ENCODE measurements around the gene SPATS2L. TPM values are rescaled to one million over a fixed set of nuclear protein-coding genes. Genes with fewer than 3 reads are reported as not detected.
A peak's percentile ranks its signal among the peaks of the same experiment; 100 is the strongest.

The SPATS2L gene
- total RNA-seq, 1 donor from 2014 or later: 29.1 TPM

- Histone ChIP-seq H3K9ac (no peak overlapping the region), H3K4me2 (no peak overlapping the region), H3K9me3 (ENCODE audit: low read depth) (no peaks in the 10 kb centered on the region), H3K36me3 (no peaks in the 10 kb centered on the region), H3F3A (ENCODE audit: low read depth) (no peaks in the 10 kb centered on the region), H3K4me1 (peaks cover 14% of the 10 kb centered on the region), H3K27ac (no peak overlapping the region), H3K79me2 (ENCODE audit: low read depth) (no peaks in the 10 kb centered on the region), H3K4me3 (no peak overlapping the region), H3K27me3 (no peaks in the 10 kb centered on the region), H4K20me1 (ENCODE audit: low read depth) (no peaks in the 10 kb centered on the region), H2AFZ (replicated peaks) (no peak overlapping the region)
- H3K27ac Mint-ChIP-seq: no peak overlapping the region
- no peak overlapping the region for H3K4me3 Mint-ChIP-seq
- TF ChIP-seq EZH2phosphoT487 (IDR thresholded peaks at IDR 0.05) (no peak), EZH2 (IDR thresholded peaks at IDR 0.05) (no peak), CTCF (IDR thresholded peaks at IDR 0.05) (no peak)
- H3K4me1 Mint-ChIP-seq: peaks cover 22% of the 10 kb centered on the region
- DNase-seq (ENCODE audit: low spot score): no peak
- H3K36me3 Mint-ChIP-seq: peaks cover 26% of the 10 kb centered on the region
- peaks cover 2% of the 10 kb centered on the region for H3K27me3 Mint-ChIP-seq (ENCODE audit: insufficient read depth, low read depth)
- peaks cover 2% of the 10 kb centered on the region for H3K9me3 Mint-ChIP-seq
These were observed 86.7 kb downstream of the SPATS2L start for GRCh38 chr2:200393191-200393590.

GRCh38 chr2:200394045-200394444 is 87.6 kb downstream of the SPATS2L start:
- H3K4me2 ChIP-seq: no peak overlapping the region
- peaks cover 2% of the 10 kb centered on the region for H3K9me3 Mint-ChIP-seq
- H3K4me3 ChIP-seq: no peak overlapping the region
- peaks cover 22% of the 10 kb centered on the region for H3K4me1 Mint-ChIP-seq
- H3K79me2 ChIP-seq (ENCODE audit: low read depth): no peaks in the 10 kb centered on the region
- no peak overlapping the region for H3K27ac Mint-ChIP-seq
- H2AFZ ChIP-seq (replicated peaks): no peak overlapping the region
- no peak overlapping the region for H3K9ac ChIP-seq
- no peaks in the 10 kb centered on the region for H3F3A ChIP-seq (ENCODE audit: low read depth)
- TF ChIP-seq EZH2phosphoT487 (IDR thresholded peaks at IDR 0.05): no peak
- no peak for TF ChIP-seq EZH2 (IDR thresholded peaks at IDR 0.05)
- no peak for TF ChIP-seq CTCF (IDR thresholded peaks at IDR 0.05)
- DNase-seq (ENCODE audit: low spot score): no peak
- H3K36me3 ChIP-seq: no peaks in the 10 kb centered on the region
- no peak overlapping the region for H3K27ac ChIP-seq
- H3K4me3 Mint-ChIP-seq: no peak overlapping the region
- peaks cover 2% of the 10 kb centered on the region for H3K27me3 Mint-ChIP-seq (ENCODE audit: insufficient read depth, low read depth)
- H3K36me3 Mint-ChIP-seq: peaks cover 24% of the 10 kb centered on the region
- H3K27me3 ChIP-seq: no peaks in the 10 kb centered on the region
- H4K20me1 ChIP-seq (ENCODE audit: low read depth): no peaks in the 10 kb centered on the region
- H3K9me3 ChIP-seq (ENCODE audit: low read depth): no peaks in the 10 kb centered on the region
- H3K4me1 ChIP-seq: peaks cover 16% of the 10 kb centered on the region

DNA sequence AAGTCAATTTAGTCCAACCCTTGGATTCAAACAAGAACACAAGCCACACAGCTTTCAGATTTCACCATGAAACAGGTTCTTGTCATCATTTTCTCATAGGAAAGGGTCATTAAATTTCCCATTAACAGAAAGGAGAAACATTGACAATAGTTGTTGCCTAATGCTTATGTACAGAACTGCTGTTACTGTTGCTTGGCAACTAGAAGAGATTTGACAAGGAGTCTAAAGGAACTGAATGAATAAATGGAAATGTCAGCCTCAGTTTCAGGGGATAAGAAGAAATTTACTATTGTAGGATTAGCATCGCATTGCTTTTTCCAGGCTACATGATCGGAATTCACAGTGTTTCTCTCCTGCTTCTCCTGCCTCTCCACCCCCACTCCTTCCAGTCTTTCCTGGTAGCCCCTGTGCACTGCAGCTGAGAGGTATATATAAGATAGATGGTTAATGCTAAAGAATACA is 90.3 kb downstream of the SPATS2L start:
- Histone ChIP-seq H3K4me2 (no peak overlapping the region), H4K20me1 (ENCODE audit: low read depth) (no peaks in the 10 kb centered on the region), H3K36me3 (no peaks in the 10 kb centered on the region), H3K27ac (no peak overlapping the region), H3K4me3 (no peak overlapping the region), H2AFZ (replicated peaks) (no peak overlapping the region), H3K9me3 (ENCODE audit: low read depth) (no peaks in the 10 kb centered on the region), H3K27me3 (no peaks in the 10 kb centered on the region), H3K79me2 (ENCODE audit: low read depth) (no peaks in the 10 kb centered on the region), H3F3A (ENCODE audit: low read depth) (no peaks in the 10 kb centered on the region), H3K4me1 (peaks cover 16% of the 10 kb centered on the region), H3K9ac (no peak overlapping the region)
- H3K4me1 Mint-ChIP-seq: peaks cover 22% of the 10 kb centered on the region
- no peak for DNase-seq (ENCODE audit: low spot score)
- H3K27me3 Mint-ChIP-seq (ENCODE audit: insufficient read depth, low read depth): peaks cover 2% of the 10 kb centered on the region
- peaks cover 2% of the 10 kb centered on the region for H3K9me3 Mint-ChIP-seq
- TF ChIP-seq CTCF (IDR thresholded peaks at IDR 0.05): no peak
- TF ChIP-seq EZH2 (IDR thresholded peaks at IDR 0.05): no peak
- TF ChIP-seq EZH2phosphoT487 (IDR thresholded peaks at IDR 0.05): no peak
- H3K4me3 Mint-ChIP-seq: peak overlapping the region; percentile 68
- peaks cover 8% of the 10 kb centered on the region for H3K36me3 Mint-ChIP-seq
- H3K27ac Mint-ChIP-seq: peak overlapping the region; percentile 94
